GM18909 (cell line): ENCODE measurements around the gene DACH1.

ENCODE experiments used
- ATAC-seq: cut with Tn5 transposase; IDR thresholded peaks from one replicate; pipeline ENCODE4 v1.9.1; 2021; ENCODE audit warnings: mild to moderate bottlenecking; ENCODE audit not compliant: unreplicated experiment, poor library complexity

The DACH1 gene

DNA sequence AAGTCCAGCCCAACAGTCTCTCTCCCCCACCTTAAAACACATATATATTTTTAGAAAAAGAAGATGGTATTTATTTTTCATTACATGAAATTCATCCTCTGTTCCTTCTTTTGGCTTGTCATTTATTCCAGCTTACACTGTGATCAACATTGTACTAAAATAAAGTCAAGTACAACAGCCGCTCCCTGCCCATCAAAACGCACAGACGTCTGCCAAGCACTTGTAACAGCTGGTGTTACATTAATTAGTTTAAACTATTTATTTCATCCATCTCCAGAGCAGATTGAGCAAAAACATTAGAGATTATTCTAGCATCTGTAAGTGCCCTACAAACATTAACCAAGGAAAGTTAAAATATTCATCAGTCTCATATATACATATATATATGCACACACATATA, 350.5 kb downstream of the DACH1 start:
- ATAC-seq: no peak

- no peak for ATAC-seq
These were observed 351.3 kb downstream of the DACH1 start for GRCh38 chr13:71515744-71516038.

DNA sequence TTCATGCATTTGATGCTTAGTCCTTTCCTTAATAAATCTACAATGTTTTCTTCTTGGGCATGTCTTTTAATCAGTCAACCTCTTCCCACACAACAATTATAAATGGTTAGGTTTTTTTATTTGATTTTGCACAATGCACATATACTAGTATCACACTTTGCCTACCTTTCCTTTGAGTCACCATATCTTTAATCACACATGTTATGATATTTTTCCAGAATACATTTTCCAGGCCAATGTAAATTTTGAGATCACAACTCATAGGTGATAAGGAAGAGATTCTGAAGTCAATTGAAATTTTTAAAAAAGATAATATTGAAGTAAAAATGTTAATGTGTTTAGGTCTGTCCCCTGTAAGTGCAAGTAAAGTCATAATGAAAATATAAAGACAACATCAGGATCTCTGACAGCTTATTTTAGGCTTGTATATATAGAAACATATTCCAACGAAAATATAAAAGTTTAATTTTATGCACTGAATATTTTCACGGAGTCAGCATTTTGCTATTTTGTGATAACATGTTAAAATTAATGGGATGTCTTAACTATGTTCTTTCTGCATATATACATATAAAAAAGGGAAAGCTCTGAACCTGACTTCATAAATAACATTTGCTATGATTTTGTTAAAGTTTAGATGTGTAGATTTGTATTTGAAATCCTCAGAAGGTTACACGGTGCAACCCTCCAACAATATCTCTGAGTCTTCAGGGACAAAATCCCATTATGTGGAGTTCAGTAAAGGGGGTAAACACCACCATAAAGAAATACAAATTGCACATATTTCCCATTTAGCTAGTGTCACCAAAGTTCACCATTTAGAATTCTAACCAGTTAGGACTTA, 351.9 kb downstream of the DACH1 start:
- no peak for ATAC-seq

- ATAC-seq: no peak
These were observed 353.5 kb downstream of the DACH1 start for GRCh38 chr13:71513411-71514033.

- no peak for ATAC-seq
These were observed 363.2 kb downstream of the DACH1 start for GRCh38 chr13:71503781-71504180.

- no peak for ATAC-seq
These were observed 367.0 kb downstream of the DACH1 start for GRCh38 chr13:71499944-71500514.

DNA sequence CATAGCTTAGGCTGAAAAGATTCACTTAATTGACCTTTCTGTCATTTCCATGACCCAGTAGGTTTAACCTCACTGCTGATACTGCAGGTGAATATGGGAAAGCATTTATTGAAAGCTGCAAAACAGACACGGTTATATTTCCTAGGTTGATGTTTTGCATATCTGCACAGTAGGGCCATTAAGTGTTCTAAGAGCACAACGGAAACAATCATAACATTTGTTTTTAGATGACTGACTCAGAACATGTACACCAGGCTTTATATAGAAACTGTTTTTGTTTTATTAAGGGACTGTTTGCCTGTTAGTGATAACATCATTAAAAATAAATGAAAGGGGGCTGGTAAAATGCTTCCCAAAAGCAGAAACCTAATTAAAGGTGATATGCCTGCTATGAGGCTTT, 367.8 kb downstream of the DACH1 start:
- no peak for ATAC-seq

DNA sequence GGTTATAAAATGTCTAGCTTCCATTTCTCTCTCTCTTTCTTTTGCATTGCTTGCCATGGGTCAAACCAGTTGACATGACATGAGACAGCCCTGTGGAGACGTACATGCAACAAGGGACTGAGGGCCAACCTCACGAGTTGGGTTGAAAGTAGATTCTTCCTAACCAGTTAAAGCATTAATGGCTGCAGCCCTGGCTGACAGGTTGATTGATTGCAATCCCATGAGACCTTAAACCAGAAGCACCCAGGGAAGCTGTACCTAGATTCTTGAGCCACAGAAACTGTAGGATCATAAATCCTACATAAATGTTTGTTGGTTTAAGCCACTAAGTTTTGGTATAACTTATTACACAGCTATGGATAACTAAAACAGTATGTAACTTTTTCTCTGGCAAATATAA, 373.8 kb downstream of the DACH1 start:
- no peak for ATAC-seq

DNA sequence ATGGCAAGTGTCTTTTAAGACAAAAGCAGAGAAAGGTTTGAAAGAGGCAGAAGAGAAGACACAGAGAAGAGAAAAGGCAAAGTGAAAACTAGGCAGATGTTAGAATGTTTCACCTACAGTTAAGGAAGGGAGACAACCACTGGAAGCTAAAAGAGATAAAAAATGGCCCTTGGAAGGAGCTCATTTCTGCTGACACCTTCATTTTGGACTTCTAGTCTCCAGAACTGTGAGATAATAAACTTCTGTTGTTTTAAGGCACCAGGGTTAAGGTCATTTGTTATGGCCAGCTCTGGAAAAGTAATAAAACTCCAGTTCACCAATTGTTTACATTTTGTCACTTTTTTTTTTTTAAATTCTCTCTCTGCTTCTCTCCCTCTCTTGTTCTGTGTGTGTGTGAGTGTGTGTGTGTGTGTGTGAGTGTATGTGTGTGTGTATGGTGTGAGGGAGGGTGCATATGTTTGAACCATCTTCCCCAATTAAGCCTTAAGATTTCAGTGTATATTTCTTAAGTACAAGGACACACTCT, 374.6 kb downstream of the DACH1 start:
- ATAC-seq: no peak

DNA sequence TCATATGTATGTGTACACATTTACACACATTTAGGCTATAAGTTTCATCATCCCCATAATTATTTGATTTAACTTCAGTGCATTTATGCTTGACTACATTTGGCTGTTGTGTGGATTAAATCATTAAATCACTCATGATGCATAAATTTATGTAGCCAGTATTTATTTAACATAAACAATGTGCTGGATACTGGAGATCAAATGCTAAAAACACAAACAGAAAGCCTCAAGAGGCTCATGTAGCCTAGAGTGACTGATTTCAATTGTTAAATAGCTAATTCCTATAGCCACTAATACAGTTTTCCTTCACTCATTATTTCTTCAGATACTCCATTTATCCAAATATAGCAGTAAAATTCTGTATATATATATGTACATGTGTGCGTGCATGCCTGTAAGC, 376.0 kb downstream of the DACH1 start:
- no peak for ATAC-seq

GRCh38 chr13:71489041-71489440, 378.0 kb downstream of the DACH1 start:
- no peak for ATAC-seq

DNA sequence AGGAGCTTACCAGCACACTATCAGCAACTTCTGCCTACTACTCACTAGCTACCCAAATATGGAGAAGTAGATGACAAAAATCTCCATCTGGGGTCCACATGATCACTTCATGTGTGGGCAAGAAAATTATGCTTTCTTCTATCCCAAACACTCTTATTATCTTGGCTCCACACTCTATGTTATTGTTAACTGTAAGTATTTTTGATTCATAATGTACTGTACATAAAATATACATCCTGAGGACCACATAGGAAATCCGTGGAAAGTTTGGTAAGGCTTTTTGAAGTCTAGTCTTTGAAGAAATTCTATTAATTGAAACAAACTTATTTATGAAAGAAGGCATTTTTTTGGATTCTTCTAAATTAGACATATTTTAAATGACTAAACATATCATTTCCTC, 378.8 kb downstream of the DACH1 start:
- ATAC-seq: no peak

GRCh38 chr13:71485913-71486312, 381.1 kb downstream of the DACH1 start:
- no peak for ATAC-seq

DNA sequence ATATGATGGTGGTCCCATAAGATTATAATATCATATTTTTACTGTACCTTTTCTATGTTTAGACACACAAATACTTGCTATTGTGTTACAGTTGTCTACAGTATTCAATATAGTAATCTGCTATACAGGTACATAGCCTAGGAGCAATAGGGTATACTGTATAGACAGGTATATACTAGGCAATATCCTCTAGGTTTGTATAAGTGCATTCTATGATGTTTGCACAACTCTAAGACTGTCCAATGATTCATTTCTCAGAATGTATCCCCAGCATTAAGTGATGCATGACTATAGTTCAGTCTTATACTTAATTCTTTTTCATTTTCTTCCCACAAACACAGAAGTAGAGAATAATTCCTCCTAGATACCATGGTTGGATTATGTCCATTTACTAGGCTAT, 383.3 kb downstream of the DACH1 start:
- ATAC-seq: no peak

GRCh38 chr13:71481501-71481900, 385.5 kb downstream of the DACH1 start:
- ATAC-seq: no peak

GRCh38 chr13:71481046-71481445, 386.0 kb downstream of the DACH1 start:
- no peak for ATAC-seq

DNA sequence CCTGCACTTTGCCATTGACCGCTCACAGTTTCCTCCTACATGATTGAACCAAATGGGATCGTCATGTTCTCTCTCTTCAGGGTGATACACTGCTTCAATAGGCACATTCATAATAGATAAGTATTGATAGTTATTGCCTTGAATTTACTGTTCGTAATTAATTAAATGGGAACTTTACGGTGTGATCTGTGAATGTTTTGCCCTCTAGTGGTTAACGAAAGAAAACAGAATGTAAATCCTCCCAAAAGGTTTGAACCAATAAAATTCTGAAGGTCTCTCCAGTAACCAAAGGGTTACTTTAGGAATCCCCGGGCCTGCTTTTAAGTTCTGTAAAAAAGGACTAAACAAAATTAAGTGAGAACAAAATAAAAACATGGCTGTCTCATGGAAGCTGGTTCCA, 389.3 kb downstream of the DACH1 start:
- no peak for ATAC-seq

DNA sequence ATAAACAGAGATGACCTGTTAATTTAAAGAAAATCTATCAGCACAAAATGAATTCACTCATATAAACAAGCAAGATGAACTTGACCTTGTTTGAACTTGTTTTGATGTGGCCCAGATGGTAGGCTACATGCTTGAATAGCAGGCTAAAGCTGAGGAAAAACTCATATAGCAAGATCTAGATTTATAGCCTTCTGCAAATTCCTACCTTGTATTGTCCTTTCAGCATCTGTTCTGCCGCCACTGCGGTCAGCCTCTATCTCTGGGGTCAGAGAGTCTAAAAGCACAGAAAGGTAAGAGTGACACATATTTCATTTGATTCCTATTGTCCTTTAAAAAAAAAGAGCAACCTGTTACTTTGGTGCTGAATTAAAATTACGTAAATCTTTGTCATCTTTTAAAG, 392.1 kb downstream of the DACH1 start:
- ATAC-seq: no peak

DNA sequence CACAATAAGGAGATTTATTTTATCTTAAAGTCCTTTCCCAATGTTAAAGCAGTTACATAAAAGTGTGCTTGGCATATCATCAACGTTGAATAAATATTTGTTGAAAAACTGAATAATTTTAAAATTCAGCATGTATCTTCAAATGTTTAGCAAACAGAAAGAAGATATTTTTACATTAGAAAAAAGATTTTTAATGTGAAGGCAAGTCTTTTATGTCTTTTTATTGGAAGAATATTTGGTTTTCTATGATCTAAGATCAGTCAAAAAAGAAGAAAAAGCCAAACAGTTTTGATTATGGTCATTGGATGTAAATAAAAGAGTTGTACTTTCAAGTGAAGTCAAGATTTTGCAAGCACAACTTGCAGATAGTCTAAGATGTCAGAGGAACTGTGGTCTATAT, 397.4 kb downstream of the DACH1 start:
- no peak for ATAC-seq

DNA sequence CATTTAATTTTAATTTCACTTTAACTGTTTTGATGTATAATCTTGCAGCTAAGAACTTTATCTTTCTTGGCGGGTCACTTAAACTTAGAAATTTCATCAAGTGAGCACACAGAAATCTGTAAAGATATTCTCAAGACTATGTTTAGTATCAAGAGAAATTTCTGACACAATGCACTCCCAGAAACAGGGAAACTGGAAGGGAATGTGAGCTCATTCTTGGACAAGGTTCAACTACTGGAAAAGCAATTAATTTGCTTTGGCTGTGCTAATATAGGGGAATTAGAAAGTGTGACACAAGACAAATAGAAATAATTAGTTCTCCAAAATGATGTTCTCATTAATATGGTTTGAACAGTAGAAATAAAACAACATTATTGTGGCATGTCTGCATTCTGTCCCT, 402.3 kb downstream of the DACH1 start:
- no peak for ATAC-seq

GRCh38 chr13:71461892-71462291, 405.1 kb downstream of the DACH1 start:
- ATAC-seq: no peak

GRCh38 chr13:71460211-71460610, 406.8 kb downstream of the DACH1 start:
- ATAC-seq: no peak
